WTC11 (cell line): ENCODE data around the gene KLHDC9.

Experiments
- CBFB ChIP-seq: sonication (generic); formaldehyde crosslinking; IDR thresholded peaks from 2 replicates; pipeline ENCODE4 v1.8.1; 2022; ENCODE audit warnings: mild to moderate bottlenecking, low read depth, missing genetic modification reagents
- FOXK1 ChIP-seq: sonication (generic); formaldehyde crosslinking; IDR thresholded peaks from 2 replicates; pipeline ENCODE4 v1.8.0; 2022; ENCODE audit warnings: mild to moderate bottlenecking, moderate library complexity, missing genetic modification reagents
- TF ChIP-seq, protein P1 (sequence below): sonication (generic); formaldehyde crosslinking; IDR thresholded peaks from 2 replicates; pipeline ENCODE4 v1.8.1; 2022; ENCODE audit warnings: mild to moderate bottlenecking, missing genetic modification reagents, moderate library complexity, borderline replicate concordance
- TF ChIP-seq, protein P2 (sequence below): fragments of 200-600 bp; IDR thresholded peaks from 2 replicates; pipeline ENCODE4 v1.8.0; 2022; ENCODE audit warnings: antibody characterized with exemption
- TF ChIP-seq, protein P3 (sequence below): sonication (generic); formaldehyde crosslinking; IDR thresholded peaks from 2 replicates; pipeline ENCODE4 v1.8.1; 2023; ENCODE audit warnings: mild to moderate bottlenecking, missing genetic modification reagents, moderate library complexity

DNA sequence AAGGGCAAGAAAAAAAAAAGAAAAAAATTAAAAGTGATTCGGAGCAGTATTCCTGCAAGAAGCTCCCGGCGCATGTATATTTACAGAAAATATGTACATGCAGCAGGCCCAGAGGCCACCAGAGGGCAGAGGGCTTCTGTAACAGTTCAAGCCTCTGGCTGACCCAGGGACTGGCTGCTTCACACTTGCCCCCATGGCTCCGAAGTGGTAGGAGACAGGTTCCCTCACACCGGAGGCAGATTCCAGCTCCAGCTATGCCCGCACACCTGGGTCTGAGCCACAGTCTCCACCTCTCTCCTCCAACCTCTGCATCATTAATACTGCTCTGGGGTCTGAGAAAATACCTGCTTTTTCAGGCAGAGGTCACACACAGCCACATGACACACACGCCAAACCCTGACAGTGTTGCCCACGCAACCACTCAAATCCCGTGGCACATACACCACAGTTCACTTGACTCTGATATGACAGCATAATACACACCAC, 26.2 kb upstream of the KLHDC9 start:
- TF ChIP-seq, protein P1, sequence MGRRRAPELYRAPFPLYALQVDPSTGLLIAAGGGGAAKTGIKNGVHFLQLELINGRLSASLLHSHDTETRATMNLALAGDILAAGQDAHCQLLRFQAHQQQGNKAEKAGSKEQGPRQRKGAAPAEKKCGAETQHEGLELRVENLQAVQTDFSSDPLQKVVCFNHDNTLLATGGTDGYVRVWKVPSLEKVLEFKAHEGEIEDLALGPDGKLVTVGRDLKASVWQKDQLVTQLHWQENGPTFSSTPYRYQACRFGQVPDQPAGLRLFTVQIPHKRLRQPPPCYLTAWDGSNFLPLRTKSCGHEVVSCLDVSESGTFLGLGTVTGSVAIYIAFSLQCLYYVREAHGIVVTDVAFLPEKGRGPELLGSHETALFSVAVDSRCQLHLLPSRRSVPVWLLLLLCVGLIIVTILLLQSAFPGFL (CRISPR knock-in tag): no peak
- TF ChIP-seq FOXK1 (CRISPR knock-in tag) (no peak), CBFB (CRISPR knock-in tag) (no peak)
- TF ChIP-seq, protein P2, sequence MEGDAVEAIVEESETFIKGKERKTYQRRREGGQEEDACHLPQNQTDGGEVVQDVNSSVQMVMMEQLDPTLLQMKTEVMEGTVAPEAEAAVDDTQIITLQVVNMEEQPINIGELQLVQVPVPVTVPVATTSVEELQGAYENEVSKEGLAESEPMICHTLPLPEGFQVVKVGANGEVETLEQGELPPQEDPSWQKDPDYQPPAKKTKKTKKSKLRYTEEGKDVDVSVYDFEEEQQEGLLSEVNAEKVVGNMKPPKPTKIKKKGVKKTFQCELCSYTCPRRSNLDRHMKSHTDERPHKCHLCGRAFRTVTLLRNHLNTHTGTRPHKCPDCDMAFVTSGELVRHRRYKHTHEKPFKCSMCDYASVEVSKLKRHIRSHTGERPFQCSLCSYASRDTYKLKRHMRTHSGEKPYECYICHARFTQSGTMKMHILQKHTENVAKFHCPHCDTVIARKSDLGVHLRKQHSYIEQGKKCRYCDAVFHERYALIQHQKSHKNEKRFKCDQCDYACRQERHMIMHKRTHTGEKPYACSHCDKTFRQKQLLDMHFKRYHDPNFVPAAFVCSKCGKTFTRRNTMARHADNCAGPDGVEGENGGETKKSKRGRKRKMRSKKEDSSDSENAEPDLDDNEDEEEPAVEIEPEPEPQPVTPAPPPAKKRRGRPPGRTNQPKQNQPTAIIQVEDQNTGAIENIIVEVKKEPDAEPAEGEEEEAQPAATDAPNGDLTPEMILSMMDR: peak; percentile 52
- TF ChIP-seq, protein P3, sequence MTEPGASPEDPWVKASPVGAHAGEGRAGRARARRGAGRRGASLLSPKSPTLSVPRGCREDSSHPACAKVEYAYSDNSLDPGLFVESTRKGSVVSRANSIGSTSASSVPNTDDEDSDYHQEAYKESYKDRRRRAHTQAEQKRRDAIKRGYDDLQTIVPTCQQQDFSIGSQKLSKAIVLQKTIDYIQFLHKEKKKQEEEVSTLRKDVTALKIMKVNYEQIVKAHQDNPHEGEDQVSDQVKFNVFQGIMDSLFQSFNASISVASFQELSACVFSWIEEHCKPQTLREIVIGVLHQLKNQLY: no peak
